Fibroblast of lung (primary cell): ENCODE data around the gene ABCA5.

Experiments
- EZH2 ChIP-seq: IDR thresholded peaks from 2 replicates; pipeline ENCODE4 v1.5.1; 2012; ENCODE audit warnings: low read length, control low read depth, mild to moderate bottlenecking; ENCODE audit errors: missing control alignments
- TF ChIP-seq, protein P1 (sequence below), 2 donors: IDR thresholded peaks in 1 of 2; conservative IDR thresholded peaks in 1 of 2; 1 replicate in 1 of 2; 2 replicates in 1 of 2; pipeline ENCODE4 v1.5.1; 2011 to 2012; ENCODE audit warnings: low read length in 2 of 2, control low read depth in 1 of 2, inconsistent platforms in 1 of 2, low read depth in 1 of 2, mild to moderate bottlenecking in 1 of 2

- TF ChIP-seq, protein P1, sequence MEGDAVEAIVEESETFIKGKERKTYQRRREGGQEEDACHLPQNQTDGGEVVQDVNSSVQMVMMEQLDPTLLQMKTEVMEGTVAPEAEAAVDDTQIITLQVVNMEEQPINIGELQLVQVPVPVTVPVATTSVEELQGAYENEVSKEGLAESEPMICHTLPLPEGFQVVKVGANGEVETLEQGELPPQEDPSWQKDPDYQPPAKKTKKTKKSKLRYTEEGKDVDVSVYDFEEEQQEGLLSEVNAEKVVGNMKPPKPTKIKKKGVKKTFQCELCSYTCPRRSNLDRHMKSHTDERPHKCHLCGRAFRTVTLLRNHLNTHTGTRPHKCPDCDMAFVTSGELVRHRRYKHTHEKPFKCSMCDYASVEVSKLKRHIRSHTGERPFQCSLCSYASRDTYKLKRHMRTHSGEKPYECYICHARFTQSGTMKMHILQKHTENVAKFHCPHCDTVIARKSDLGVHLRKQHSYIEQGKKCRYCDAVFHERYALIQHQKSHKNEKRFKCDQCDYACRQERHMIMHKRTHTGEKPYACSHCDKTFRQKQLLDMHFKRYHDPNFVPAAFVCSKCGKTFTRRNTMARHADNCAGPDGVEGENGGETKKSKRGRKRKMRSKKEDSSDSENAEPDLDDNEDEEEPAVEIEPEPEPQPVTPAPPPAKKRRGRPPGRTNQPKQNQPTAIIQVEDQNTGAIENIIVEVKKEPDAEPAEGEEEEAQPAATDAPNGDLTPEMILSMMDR (conservative IDR thresholded peaks at IDR 0.05 in 1 of 2, IDR thresholded peaks at IDR 0.05 in 1 of 2; ENCODE audit: low read depth in 1 of 2, low read length in 2 of 2) = no peak
- no peak for TF ChIP-seq EZH2
Observed at GRCh38 chr17:69361156-69361555, 34.2 kb upstream of the ABCA5 start.
